Activated CD4-positive, alpha-beta T cell treated with anti-CD3 and anti-CD28 coated beads, Interleukin-2, amount 50 U/mL, for 48 hours (primary cell): ENCODE data around the gene CARF.
"Not testable (repeated sequence)": the region's sequence is repeated elsewhere in the genome, so short reads cannot be mapped to it uniquely, and the experiment has no call there.

ENCODE experiments used
- DNase-seq, 2 experiments: peaks; one replicate each; pipeline ENCODE4 v3.0.0-alpha.2; 2020

CARF gene

DNA sequence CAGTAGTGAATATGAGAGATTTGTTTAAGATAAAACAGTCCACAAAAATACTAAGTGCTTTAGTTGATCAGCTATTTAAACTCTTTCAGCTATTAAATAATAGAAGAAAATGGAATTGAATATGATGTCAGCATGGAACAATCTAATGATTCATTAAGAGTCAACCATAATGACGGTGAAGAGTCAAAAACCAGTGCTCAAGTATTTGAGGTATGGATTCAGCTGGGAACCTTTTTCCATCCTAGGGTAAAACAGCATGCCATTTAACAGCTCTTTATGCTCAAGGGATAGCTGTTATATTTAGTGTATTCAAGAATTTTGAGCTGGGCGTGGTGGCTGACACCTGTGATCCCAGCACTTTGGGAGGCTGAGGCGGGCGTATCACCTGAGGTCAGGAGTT is 29.7 kb downstream of the CARF start:
- no peak for DNase-seq

DNA sequence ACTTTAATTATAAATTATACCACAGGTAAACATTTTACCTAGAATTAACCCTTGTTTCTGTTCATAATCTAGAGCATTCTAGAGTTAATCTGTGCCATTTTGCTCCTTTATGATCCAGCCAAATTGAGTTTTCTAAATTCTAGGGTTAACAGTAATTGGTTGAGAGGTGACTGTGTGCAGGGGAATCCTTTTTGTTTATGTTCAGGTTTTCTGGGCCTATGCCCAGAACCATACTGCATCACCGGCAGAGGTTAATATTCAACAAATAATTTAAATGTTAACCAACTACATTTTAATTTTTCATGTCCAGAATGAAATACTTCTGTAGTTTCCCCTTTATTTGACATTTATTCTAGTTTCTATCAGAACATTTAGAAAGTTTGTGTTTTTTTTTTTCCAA is 32.3 kb downstream of the CARF start:
- DNase-seq = no peak

DNA sequence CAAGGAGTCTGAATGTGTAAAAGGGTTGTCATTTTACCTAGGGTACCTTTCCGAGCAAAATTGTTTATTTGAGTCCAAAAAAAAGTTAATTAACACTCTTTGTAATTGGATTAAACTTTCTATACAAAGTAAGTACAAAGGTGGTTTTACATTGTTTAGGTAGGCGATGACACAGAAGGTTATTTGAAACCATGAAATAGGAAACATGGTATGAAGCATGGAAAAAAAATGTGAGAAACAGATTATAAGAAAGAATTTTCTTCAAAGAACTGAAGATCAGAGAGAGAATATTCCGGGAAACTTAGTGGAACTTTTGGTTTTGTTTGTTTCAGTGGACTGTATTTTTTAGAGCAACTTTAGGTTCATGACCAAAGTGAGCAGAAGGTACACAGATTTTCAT is 32.7 kb downstream of the CARF start:
- no peak for DNase-seq

DNA sequence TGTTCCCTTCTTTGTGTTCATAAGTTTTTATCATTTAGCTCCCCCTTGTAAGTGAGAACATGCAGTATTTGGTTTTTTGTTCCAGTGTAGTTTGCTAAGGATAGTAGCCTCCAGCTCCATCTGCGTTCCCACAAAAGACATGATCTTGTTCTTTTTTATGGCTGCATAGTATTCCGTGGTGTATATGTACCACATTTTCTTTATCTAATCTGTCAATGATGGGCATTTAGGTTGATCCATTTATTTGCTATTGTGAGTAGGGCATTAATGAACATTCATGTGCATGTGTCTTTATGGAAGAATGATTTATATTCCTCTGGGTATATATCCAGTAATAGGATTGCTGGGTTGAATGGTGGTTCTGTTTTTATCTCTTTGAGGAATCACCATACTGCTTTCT is 33.4 kb downstream of the CARF start:
- DNase-seq = no peak

DNA sequence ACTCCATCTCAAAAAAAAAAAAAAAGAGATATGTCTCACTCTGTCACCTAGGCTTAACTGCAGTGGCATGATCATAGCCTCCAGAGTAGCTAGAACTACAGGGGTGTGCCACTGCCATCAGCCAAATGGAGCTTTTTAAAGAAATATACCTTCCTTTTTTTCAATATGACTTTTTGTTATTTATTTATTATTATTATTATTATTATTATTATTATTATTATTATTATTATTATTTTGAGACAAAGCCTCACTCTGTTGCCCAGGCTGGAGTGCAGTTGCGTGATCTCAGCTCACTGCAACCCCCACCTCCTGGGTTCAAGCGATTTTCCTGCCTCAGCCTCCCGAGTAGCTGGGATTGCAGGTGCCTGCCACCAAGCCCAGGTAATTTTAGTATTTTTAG is 37.3 kb downstream of the CARF start:
- DNase-seq = not testable (repeated sequence)

DNA sequence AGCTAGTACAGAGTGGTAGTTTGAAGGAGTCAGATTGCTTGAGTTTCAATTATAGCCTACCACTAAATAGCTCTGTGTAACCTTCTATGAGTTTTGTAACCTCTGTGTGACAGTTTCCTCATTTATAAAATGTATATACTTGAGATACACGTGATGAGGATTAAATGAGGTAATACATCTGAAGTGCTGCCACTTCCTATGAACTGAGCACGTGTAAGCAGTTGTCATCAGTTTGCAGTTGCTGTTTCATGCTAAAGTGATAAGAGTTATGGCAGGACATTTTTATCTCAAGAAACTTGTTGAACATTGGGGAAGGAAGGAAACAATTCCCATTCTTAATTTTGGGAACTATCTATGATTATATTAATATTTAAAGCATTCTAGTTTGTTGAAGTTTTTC is 38.5 kb downstream of the CARF start:
- no peak for DNase-seq

DNA sequence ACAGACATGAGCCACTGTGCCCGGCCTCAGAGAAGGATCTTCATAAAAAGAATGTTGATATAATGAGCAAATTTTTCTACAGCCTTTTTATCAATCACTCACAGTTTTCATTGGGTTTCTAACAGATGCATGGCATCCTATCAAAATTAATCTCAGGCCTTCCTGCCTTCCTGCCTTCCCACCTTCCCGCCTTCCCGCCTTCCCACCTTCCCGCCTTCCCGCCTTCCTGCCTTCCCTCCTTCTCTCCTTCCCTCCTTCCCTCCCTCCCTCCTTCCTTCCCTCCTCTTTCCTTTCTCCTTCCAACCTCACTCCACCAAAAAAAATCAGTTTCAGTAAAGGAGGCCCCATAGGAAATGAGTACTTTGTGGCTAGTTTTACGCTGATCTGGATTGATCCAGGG is 48.4 kb downstream of the CARF start:
- no peak for DNase-seq

DNA sequence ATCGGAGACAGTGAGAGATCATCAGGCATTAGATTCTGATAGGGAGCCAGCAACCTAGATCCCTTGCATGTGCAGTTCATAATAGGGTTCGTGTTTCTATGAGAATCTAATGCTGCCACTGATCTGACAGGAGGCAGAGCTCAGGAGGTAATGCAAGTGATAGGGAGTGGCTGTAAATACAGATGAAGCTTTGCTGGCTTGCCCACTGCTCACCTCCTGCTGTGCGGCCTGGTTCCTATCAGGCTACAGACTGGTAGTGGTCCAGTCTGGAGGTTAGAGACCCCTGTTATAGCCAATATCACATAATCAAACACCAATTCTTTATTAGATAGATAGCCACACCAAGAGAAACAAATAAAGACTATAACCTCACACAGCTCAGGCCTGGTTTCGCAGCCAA is 51.6 kb downstream of the CARF start:
- no peak for DNase-seq

DNA sequence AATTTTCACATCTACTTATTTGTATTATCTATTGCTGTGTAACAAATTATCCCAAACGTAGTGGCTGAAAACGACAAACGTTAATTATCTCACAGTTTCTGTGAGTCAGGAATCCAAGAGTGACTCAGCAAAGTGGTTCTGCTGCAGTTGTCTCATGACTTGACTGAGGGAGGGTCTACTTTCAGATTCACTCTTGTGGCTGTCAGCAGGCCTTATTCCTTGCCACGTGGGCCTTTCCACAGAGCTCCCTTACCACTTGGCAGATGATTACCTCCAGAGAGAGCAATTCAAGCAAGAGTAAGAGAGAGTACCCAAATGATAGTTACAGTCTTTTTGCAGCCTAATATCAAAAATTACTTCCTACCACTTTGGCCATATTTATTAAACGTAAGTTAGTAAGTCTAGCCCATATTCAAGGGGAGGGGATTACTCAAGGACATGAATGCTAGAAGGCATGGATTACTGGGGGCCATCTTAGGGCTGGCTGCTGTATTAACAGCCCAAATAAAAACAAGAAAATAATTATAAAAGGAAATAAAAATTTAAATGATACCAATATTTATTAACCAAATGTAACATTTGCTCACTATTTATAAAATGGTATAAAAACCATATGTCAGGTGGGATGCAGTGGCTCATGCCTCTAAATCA is 53.9 kb downstream of the CARF start:
- DNase-seq = peak; percentile 21 to 28

DNA sequence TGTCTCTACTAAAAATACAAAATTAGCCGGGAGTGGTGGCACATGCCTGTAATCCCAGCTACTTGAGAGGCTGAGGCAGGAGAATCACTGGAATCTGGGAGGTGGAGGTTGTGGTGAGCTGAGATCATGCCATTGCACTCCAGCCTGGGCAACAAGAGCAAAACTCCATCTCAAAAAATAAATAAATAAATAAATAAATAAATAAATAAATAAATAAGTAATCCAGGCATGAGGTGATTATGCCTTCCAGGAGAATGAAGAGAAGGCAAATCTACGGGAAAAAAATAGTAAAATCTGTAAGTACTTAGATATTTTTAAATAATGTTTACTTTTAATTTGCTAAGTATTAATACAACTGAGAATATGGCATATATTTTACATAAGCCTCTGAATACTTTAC is 57.3 kb downstream of the CARF start:
- DNase-seq = not testable (repeated sequence)

DNA sequence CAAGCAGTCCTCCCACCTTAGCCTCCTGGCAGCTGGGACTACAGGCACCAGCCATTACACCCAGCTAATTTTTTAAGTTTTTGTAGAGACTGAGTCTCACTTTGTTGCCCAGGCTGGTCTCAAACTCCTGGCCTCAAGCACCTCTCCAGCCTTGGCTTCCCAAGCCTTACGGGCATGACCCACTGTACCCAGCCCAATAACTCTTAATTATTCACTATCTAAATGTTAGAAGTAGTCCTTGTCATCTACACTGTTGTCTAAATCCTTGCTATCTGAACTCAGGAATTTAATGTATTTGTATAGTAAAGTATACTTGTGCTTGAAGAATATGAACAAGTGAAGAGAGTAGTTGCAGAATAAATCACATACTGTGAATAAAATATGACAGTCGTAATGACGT is 64.7 kb downstream of the CARF start:
- DNase-seq = no peak

DNA sequence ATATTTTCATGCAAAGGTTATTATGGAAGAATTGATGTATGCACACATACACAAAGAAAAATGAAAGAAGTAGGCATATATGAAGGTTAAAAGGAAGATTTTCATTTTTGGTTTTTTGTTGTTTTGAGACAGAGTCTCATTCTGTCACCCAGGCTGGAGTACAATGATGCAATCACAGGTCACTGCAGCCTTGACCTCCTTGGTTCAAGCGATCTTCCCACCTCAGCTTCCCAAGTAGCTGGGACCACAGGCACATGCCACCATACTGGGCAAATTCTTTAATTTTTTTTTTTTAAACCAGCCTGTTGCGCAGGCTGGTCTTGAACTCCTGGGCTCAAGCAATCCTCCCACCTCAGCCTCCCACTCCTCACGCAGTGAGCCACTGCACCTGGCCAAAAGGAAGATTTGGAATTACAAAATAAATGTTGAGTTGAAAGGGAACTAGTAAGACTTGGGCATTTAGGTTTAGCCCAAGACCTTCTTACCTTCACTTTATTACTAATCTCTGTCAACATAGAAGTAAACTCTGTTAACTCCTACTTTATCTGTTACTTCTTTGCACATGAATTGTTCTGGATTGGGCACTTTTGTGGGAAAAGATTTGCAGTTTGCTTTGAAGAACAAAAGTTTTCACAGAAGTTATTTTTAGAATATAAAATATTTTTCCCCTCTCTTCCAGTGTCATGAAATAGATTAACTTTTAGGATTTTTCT is 70.9 kb downstream of the CARF start:
- DNase-seq = no peak

DNA sequence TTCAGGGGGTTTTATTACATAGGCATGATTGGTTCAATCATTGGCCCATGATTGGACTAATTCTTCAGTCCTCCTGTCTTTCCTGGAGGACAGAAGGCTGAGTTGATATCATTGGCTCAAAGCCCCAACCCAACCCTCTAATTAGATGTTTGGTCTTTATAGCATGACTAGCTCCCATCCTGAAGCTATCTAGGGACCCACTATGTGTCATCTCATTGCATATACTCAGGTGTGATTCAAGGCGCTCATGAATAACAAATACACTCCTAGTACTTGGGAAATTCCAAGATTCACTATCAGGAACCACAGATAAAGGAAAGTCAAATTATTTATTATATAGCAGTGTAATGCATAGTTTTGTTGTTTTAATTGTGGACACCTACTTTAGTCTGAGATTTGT is 77.7 kb downstream of the CARF start:
- DNase-seq = no peak

DNA sequence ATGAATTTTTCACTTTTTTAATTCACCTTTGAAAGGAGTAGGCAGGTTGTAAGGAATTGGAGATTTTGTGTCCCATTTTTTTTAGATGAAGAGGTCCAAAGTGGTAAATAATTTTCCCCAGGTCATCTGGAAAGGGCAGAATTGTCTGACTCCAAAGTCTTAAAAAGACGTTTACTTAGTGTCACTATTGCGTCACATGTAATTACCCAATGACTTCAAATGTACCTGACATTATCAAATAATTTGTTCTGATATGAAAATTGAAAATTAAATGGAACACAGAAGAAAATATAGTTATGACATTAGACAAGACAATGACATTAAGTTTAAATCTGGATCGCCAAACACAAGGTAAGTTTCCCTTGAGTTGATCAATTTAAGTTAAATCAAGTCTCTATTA is 78.4 kb downstream of the CARF start:
- no peak for DNase-seq

DNA sequence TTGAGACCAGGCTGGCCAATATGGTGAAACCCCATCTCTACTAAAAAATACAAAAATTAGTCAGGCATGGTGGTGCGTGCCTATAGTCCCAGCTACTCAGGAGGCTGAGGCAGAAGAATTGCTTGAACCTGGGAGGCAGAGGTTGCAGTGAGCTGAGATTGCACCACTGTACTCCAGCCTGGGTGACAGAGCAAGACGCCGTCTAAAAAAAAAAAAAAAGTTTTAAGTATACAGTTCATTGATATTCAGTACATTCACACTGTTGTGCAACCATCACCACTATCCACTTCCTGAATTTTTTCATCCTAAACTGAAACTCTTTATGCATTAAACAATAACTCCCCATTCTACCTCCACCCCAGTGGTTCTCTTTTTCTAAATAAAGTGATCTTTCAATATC is 85.0 kb downstream of the CARF start:
- not testable (repeated sequence) for DNase-seq

DNA sequence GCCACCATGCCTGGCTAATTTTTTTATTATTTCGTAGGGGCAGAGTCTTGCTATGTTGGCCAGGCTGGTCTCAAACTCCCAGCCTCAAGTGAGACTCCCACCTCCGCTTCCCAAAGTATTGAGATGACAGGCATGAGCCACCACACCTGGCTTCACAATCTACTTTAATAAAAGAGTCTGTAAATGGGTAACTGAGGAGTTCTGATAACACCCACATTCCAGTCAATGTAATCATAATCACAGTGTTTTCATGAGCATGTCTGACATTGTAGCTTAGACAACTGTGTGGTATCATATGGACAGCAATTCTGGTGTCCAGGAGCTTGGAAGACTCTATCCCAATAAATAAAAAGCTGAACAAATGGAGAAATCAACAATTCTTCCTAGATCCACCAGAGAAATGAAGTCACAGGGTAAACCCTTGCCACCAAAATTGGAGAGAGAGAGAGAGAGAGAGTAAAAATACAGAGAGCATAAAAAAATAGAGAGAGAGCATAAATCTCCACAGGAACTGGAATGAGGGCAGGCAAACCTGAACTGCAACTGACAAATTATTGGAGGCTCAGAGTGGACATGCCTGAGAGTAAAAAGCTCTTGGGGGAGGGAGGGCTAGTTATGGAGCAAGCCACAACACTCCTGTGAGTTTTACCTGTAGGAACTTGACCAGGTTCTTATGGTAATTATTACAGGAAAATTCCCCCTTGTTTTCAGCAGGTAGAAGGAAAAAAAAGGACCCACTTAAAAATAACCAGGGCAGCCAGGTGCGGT is 90.2 kb downstream of the CARF start:
- DNase-seq = no peak

DNA sequence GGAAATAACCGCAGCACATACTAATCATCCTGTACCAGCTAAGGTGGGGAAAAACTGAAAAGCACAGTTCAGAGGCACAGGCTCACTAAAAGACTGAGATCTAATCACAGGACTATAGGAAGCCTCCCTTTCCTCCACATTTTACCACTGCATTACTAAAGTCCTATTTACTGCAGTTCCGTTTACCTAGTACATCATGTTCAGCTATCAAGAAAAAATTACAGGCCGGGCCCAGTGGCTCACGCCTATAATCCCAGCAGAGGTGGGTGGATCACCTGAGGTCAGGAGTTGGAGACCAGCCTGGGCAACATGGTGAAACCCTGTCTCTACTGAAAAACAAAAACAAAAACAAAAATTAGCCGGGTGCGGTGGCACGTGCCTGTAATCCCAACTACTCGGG is 91.6 kb downstream of the CARF start:
- DNase-seq = no peak

DNA sequence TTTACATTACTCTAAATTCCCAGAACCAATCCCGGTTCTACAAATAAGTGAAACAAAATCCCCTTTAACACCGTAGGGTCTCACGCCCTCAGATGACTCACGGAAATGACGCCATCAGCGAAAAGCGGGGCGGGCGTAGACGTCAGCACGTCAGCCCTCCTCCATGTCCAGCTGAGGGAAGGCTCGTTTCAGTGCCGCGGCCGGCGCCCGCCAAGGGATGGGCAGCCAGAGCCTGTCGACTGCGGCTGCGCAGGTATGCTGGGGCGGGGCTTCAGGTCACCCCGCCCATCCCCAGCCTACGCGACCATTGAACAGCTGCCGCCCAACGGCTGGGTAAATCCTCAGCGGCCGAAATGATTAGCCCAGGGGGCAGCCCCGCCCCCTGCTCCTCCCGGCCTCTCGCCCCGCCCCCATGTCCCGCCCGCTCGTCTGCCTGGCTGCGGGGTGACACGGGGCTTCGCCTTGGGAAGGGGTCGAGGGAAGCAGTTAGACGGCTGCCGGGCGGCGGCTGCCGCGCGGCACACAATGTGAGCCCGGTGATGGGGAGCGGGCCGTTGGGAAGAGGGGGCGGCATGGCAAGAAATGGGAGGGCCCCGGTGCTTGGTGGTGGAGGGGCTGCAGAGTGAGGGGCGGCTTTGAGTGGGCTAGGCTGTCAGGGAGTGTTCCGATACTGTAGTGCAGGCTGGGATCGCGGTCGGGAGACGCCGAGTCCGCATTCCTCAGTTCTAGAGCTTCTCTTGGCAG is 102.6 kb downstream of the CARF start, which contains the start of gene NBEAL1:
Gene NBEAL1, plus strand, starts transcription at position 420 of the 744 bp plus-strand sequence. CDS start 1,510 bp downstream, outside the sequence.
- peak; percentile 95 to 97 for DNase-seq

DNA sequence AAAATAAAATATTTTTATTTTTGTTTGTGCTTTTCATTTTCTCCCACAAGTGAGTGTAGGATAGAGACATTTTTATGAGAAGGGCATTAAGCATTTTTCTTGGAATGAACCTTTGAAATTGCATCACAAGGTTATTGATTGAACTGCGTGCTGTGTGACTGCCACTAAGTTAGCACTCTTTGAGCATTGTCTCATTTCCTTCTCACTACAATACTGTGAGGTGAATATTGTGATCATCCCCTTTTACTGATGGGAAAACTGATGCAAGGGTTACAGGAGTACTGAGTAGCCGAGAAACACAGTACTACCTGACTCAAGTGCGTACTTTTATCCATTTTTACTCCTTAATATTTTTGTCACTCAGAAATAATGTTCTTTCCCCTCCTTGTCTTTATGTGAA is 104.6 kb downstream of the CARF start:
- DNase-seq = no peak

DNA sequence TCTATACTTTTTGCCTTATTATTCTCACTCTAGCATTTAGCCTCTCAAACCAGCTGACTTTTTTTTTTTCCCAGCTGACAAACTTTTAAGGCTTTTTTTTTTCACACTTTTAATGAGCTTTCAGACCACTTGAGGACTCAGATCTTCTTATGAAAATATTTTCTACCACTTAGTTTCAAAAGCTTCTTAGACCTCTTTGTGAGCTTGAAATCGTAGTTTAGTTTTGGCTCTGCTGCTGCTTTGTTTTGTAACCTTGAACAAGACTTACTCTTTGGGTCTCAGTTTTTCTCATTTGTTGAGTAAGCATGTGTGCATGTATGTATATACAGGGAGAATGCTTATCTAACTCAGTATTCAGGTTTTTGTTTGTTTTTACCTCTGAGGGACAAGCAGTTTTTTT is 106.1 kb downstream of the CARF start:
- no peak for DNase-seq

DNA sequence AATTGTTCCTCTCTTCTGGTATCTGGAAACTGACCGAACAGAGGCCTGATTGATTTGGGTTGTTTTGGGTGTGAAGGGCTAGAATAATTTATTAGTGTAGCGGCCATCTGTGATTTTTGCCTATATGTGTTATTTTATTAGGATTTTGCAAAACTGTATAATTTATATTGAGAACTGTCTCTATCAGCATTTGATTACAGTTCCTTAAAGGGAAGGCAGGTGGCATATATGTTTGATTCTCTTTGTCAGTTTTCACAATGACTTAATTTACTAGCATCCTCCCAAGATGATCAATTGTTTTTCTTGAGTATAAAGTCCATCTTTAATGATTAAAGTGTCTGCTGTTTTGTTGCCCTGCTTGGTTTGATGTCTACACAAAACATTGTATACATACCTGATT is 107.1 kb downstream of the CARF start:
- DNase-seq = no peak

DNA sequence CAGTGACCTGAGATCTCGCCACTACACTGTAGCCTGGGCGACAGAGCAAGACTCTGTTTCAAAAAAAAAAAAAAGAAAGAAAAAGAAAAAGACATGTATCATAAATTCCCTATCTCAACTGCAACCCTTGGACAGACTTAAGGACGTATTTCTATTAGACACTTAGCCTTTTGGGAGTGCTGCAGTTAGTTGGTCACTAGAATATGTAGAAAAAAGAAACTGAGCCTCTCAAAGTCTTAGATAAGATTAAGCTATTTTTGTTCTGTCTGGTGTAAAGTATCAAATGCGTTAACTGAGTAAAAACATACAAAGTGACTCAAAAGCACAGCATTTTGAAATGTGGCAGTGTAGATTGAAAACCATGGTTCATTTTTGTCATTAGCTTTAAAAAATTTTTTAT is 109.9 kb downstream of the CARF start:
- DNase-seq = no peak

DNA sequence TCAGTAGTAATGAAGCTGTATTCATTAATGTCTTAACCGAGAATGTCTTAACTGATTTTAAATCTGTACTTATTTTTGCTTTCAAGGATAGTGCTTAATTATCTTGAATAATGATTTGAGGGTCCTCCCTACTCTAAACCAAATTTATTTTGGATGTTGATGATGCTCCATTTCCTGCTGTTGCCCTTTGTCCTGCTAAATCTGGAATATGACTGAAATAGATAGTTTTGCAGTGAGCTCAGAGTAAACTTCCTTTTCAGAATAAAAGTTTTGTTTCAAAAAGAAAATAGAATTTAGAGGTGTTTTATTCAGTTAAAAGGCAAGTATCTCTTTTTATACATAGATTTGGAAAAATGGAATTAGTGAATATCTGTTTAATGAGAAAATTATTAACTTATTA is 110.7 kb downstream of the CARF start:
- no peak for DNase-seq
